DOHH2 (cell line): Measurements from ENCODE around the gene ZNF101.

ENCODE experiments used
- H3F3A ChIP-seq: fragments of 200-600 bp; sonication (generic), shearing (Covaris generic); 2 replicates; pipeline ENCODE4 v1.6.0; 2016; ENCODE audit warnings: antibody characterized with exemption, mild to moderate bottlenecking; ENCODE audit not compliant: control insufficient read depth, insufficient read depth
- H3K27ac ChIP-seq: fragments of 200-600 bp; sonication (generic); 2 replicates; pipeline ENCODE4 v1.5.1; 2014; ENCODE audit warnings: low read depth, mild to moderate bottlenecking, low read length, moderate library complexity
- H3K27me3 ChIP-seq: fragments of 200-600 bp; sonication (generic); 2 replicates; pipeline ENCODE4 v1.6.1; 2014; ENCODE audit warnings: mild to moderate bottlenecking, low read length, mixed read lengths; ENCODE audit not compliant: control insufficient read depth
- H3K36me3 ChIP-seq: fragments of 200-600 bp; sonication (generic); 2 replicates; pipeline ENCODE4 v1.6.1; 2014; ENCODE audit warnings: mild to moderate bottlenecking, low read length, moderate library complexity, mixed read lengths; ENCODE audit not compliant: control insufficient read depth
- H3K4me1 ChIP-seq: fragments of 200-600 bp; sonication (generic); 2 replicates; pipeline ENCODE4 v1.6.1; 2014; ENCODE audit warnings: mild to moderate bottlenecking, low read length, mixed read lengths; ENCODE audit not compliant: control insufficient read depth
- H3K4me2 ChIP-seq: fragments of 200-600 bp; sonication (generic); 2 replicates; pipeline ENCODE4 v1.6.0; 2014; ENCODE audit warnings: mild to moderate bottlenecking, low read length, moderate library complexity
- H3K4me3 ChIP-seq: fragments of 200-600 bp; sonication (generic); 2 replicates; pipeline ENCODE4 v1.5.1; 2014; ENCODE audit warnings: mild to moderate bottlenecking, low read length, mixed read lengths
- H3K79me2 ChIP-seq: fragments of 200-600 bp; sonication (generic); 2 replicates; pipeline ENCODE4 v1.6.1; 2014; ENCODE audit warnings: mild to moderate bottlenecking, low read length, mixed read lengths; ENCODE audit not compliant: control insufficient read depth
- H3K9me2 ChIP-seq: fragments of 200-600 bp; sonication (generic); replicated peaks from 2 replicates; pipeline ENCODE4 v1.6.1; 2014; ENCODE audit warnings: mild to moderate bottlenecking, low read length, mixed read lengths; ENCODE audit not compliant: control insufficient read depth
- H3K9me3 ChIP-seq: fragments of 200-600 bp; sonication (generic); 2 replicates; pipeline ENCODE4 v1.6.1; 2014; ENCODE audit warnings: antibody characterized with exemption, low read length, mixed read lengths; ENCODE audit not compliant: control insufficient read depth, insufficient read depth
- H4K20me1 ChIP-seq: fragments of 200-600 bp; sonication (generic); 2 replicates; pipeline ENCODE4 v1.6.0; 2014; ENCODE audit warnings: low read depth, mild to moderate bottlenecking, antibody characterized with exemption, low read length, moderate library complexity; ENCODE audit not compliant: control insufficient read depth, insufficient read depth
- EZH2phosphoT487 ChIP-seq: fragments of 200-600 bp; sonication (generic); IDR thresholded peaks from 2 replicates; pipeline ENCODE4 v1.6.1; 2017; ENCODE audit warnings: borderline replicate concordance, mild to moderate bottlenecking, antibody characterized with exemption, low read length, moderate library complexity, mixed read lengths
- TF ChIP-seq, protein P1 (sequence below): fragments of 200-600 bp; sonication (generic); IDR thresholded peaks from one replicate; pipeline ENCODE4 v1.5.1; 2014; ENCODE audit warnings: antibody characterized with exemption, mild to moderate bottlenecking, low read depth, low read length; ENCODE audit not compliant: poor library complexity, severe bottlenecking

ZNF101 gene

DNA sequence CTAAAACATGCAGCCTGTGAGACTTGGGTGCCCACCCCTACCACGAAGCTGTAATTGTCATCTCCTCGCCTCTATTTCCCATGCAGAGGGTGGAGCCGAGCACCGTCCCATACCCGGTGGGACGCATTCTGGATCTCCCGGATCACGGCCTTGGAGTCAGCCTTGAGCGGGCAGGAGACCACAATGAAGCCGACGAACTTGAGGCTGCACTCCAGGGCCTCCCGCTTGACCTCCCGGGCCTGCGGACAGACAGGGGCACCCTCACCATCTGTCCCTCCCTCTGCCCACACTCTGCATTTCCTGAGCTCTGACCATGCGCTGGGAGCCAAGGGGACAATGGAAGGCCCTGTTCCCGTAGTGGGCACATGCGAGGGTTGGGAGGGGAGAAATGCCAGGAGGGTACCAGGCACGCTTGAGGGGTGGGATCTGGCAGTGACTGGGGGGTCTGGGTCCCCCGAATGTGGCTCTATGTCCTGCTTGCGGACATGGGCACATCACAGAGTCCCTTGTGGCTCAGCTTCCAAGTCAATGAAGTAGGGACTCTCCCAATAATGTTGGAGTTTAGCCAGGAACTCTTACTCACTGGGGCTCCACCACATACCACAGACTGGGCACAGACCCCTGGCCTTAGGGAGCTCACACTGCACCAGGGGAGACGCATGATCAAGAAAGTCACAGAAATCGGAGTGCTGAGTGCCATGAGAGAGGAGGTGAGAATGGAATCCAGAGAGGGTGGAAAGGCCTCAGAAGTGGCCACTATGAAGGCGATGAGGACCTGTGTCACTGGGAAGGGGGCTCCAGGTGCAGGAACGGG lies 15.9 kb upstream of the ZNF101 start:
- Histone ChIP-seq H3K27me3 (no peaks in the 10 kb centered on the region), H3K4me1 (no peaks in the 10 kb centered on the region), H3K36me3 (peaks cover 92% of the 10 kb centered on the region), H3K4me2 (no peak overlapping the region), H3K79me2 (no peaks in the 10 kb centered on the region), H4K20me1 (no peaks in the 10 kb centered on the region), H3K4me3 (no peak overlapping the region), H3K9me3 (no peaks in the 10 kb centered on the region), H3K27ac (no peak overlapping the region), H3F3A (no peaks in the 10 kb centered on the region), H3K9me2 (no peaks in the 10 kb centered on the region)
- no peak for TF ChIP-seq EZH2phosphoT487
- TF ChIP-seq, protein P1, sequence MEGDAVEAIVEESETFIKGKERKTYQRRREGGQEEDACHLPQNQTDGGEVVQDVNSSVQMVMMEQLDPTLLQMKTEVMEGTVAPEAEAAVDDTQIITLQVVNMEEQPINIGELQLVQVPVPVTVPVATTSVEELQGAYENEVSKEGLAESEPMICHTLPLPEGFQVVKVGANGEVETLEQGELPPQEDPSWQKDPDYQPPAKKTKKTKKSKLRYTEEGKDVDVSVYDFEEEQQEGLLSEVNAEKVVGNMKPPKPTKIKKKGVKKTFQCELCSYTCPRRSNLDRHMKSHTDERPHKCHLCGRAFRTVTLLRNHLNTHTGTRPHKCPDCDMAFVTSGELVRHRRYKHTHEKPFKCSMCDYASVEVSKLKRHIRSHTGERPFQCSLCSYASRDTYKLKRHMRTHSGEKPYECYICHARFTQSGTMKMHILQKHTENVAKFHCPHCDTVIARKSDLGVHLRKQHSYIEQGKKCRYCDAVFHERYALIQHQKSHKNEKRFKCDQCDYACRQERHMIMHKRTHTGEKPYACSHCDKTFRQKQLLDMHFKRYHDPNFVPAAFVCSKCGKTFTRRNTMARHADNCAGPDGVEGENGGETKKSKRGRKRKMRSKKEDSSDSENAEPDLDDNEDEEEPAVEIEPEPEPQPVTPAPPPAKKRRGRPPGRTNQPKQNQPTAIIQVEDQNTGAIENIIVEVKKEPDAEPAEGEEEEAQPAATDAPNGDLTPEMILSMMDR: no peak

DNA sequence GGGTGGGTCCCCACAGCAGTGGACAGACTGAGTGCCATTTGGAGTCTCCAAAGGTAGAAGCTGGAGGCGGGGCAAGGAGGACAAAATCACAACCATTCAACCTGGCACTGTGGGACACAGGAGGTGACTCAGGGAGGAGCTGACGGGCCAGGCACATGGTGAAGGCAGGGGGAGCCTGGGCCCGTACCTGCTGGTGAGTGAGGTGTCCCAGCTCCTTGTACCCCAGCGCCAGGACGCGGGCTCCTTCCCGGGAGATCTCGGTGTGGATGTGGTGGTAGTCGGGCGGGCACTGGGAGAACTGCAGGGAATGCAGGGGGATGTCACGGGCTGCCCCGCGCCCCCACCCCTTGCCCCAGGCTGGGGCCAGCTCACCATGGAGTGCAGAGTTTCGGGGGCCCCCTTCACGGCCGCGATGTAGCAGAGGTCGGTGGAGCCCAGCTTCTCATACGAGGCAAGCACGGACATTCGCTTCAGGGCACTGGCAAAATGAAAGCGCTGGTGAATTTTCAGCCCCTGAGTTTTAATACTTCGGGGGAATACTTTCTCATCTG lies 15.0 kb upstream of the ZNF101 start:
- Histone ChIP-seq H3F3A (no peaks in the 10 kb centered on the region), H3K4me1 (no peaks in the 10 kb centered on the region), H3K4me2 (no peak overlapping the region), H3K36me3 (peaks cover 97% of the 10 kb centered on the region), H3K27me3 (no peaks in the 10 kb centered on the region), H3K27ac (no peak overlapping the region), H3K9me3 (no peaks in the 10 kb centered on the region), H4K20me1 (no peaks in the 10 kb centered on the region), H3K79me2 (peaks cover 7% of the 10 kb centered on the region), H3K4me3 (no peak overlapping the region), H3K9me2 (no peaks in the 10 kb centered on the region)
- no peak for TF ChIP-seq EZH2phosphoT487
- TF ChIP-seq, protein P1: no peak

DNA sequence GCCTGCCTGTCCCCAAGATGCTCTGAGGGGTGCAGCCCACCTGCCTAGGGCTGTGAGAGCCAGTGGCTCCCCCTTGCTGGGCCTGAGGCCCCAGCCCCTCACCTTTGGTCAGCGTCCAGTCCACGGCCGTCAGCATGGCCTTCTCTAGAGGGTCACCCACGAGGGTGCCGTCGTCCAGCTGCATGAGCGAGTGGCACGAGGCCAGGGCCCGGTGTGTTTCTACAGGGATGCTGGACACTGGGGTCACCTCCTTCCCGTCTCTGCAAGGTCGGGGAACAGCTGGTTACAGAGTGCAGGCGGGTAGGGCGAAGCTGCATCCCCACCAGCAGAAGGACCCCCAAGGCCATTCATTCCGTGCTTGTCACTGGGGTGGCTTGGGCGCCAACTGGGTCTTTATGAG lies 14.2 kb upstream of the ZNF101 start:
- Histone ChIP-seq H3F3A (no peaks in the 10 kb centered on the region), H3K27me3 (no peaks in the 10 kb centered on the region), H3K4me1 (no peaks in the 10 kb centered on the region), H3K9me3 (no peaks in the 10 kb centered on the region), H3K79me2 (peaks cover 12% of the 10 kb centered on the region), H4K20me1 (no peaks in the 10 kb centered on the region), H3K27ac (no peak overlapping the region), H3K4me3 (no peak overlapping the region), H3K9me2 (no peaks in the 10 kb centered on the region), H3K36me3 (peaks cover 98% of the 10 kb centered on the region), H3K4me2 (no peak overlapping the region)
- TF ChIP-seq, protein P1: no peak
- no peak for TF ChIP-seq EZH2phosphoT487
